Ovary (tissue), 3 donors: ENCODE measurements around the gene AURKA.

Experiments
- EP300 ChIP-seq: sonication (generic); formaldehyde crosslinking; IDR thresholded peaks from one replicate; pipeline ENCODE4 v1.6.1; 2017; ENCODE audit warnings: antibody characterized with exemption
- POLR2A ChIP-seq: fragments of 450-650 bp; IDR thresholded peaks from one replicate; pipeline ENCODE4 v1.6.1; 2017; ENCODE audit warnings: antibody characterized with exemption, mild to moderate bottlenecking, moderate library complexity
- TF ChIP-seq, protein P1 (sequence below), 3 donors: fragments of 450-650 bp in 2 of 3; fragments of 200-600 bp in 1 of 3; IDR thresholded peaks; one replicate each; pipeline versions ENCODE4 v1.5.1 to v1.8.0; 2016 to 2022; ENCODE audit warnings: antibody characterized with exemption in 3 of 3, mild to moderate bottlenecking in 1 of 3
- donor health status: DM: no; HTN: no; CAD: no.

DNA sequence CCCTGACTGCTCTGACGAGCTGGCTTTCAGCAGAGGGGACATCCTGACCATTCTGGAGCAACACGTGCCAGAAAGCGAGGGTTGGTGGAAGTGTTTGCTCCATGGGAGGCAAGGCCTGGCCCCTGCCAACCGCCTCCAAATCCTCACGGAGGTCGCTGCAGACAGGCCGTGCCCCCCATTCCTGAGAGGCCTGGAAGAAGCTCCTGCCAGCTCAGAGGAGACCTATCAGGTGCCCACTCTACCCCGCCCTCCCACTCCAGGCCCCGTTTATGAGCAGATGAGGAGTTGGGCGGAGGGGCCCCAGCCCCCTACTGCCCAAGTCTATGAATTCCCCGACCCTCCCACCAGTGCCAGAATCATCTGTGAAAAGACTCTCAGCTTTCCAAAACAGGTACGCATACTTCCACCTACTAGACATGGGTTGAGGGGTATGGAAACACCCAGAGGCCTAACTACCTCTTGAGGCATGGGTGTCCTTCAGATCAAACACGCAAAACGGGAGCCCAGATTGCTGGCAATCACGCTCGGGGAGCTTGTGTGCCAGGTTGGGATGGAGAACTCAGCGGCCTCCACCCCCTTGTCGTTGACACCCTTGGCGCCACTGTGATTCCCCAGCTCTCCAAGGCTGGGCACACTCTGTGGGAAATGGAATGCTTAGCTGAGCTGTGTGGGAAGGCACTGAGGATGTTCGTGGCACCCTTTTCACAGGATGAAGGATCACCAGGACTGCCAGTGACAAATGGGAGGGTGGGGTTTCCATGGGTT is 45.4 kb upstream of the AURKA start:
- TF ChIP-seq, protein P1, sequence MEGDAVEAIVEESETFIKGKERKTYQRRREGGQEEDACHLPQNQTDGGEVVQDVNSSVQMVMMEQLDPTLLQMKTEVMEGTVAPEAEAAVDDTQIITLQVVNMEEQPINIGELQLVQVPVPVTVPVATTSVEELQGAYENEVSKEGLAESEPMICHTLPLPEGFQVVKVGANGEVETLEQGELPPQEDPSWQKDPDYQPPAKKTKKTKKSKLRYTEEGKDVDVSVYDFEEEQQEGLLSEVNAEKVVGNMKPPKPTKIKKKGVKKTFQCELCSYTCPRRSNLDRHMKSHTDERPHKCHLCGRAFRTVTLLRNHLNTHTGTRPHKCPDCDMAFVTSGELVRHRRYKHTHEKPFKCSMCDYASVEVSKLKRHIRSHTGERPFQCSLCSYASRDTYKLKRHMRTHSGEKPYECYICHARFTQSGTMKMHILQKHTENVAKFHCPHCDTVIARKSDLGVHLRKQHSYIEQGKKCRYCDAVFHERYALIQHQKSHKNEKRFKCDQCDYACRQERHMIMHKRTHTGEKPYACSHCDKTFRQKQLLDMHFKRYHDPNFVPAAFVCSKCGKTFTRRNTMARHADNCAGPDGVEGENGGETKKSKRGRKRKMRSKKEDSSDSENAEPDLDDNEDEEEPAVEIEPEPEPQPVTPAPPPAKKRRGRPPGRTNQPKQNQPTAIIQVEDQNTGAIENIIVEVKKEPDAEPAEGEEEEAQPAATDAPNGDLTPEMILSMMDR (IDR thresholded peaks at IDR 0.05) = no peak
- no peak for TF ChIP-seq POLR2A
- no peak for TF ChIP-seq EP300
